Uterus (tissue), 4 donors: ENCODE measurements around the gene DOCK6. TPM values are rescaled to one million over a fixed set of nuclear protein-coding genes. Genes with fewer than 3 reads are reported as not detected.

Experiments
- DNase-seq, 2 donors: peaks; one replicate each; pipeline ENCODE4 v3.0.0-alpha.2; 2019 to 2020
- H3K27ac ChIP-seq, 2 donors: fragments of 200-600 bp; sonication (generic); 1 replicate in 1 of 2; 2 replicates in 1 of 2; pipeline ENCODE4 v1.5.1; 2016 to 2018
- H3K27me3 ChIP-seq, 2 donors: fragments of 200-600 bp; sonication (generic); one replicate each; pipeline ENCODE4 v1.5.1; 2018 to 2019; ENCODE audit warnings: control low read depth in 1 of 2
- H3K36me3 ChIP-seq, 2 donors: fragments of 200-600 bp; sonication (generic); one replicate each; pipeline ENCODE4 v1.5.1; 2019; ENCODE audit warnings: control low read depth in 1 of 2
- H3K4me1 ChIP-seq, 2 donors: fragments of 200-600 bp; sonication (generic); one replicate each; pipeline ENCODE4 v1.5.1; 2018 to 2019; ENCODE audit warnings: control low read depth in 1 of 2
- H3K4me3 ChIP-seq, 2 donors: fragments of 200-600 bp; sonication (generic); 1 replicate in 1 of 2; 2 replicates in 1 of 2; pipeline ENCODE4 v1.5.1; 2018 to 2019; ENCODE audit warnings: mild to moderate bottlenecking in 1 of 2
- H3K9me3 ChIP-seq, 2 donors: fragments of 200-600 bp; sonication (generic); one replicate each; pipeline ENCODE4 v1.5.1; 2019; ENCODE audit warnings: control low read depth in 1 of 2
- POLR2A ChIP-seq, 2 donors: fragments of 450-650 bp; IDR thresholded peaks; one replicate each; pipeline ENCODE4 v1.6.1; 2016; ENCODE audit warnings: antibody characterized with exemption in 2 of 2, mild to moderate bottlenecking in 1 of 2, moderate library complexity in 1 of 2
- intact Hi-C: fragments of 100-400 bp; cut with DNase I; formaldehyde crosslinking; loops from one replicate; pipeline ENCODE4 v1.15.1; 2023; ENCODE audit warnings: low total_unique reads
- total RNA-seq, 4 donors: library from RNA; depleted of rRNA in 3 of 4; stranded (reverse); fragments of >200 nt in 3 of 4; gene quantifications; one replicate each; pipeline versions ENCODE4 v1.1.0 to v1.2.4, GENCODE V29; 2014 to 2023
- TF ChIP-seq, protein P1 (sequence below), 4 experiments: fragments of 200-600 bp in 2 of 4; fragments of 450-650 bp in 2 of 4; sonication (generic) in 2 of 4; IDR thresholded peaks; one replicate each; pipeline ENCODE4 v1.5.1; 2016 to 2019; ENCODE audit warnings: antibody characterized with exemption in 4 of 4, mild to moderate bottlenecking in 2 of 4, moderate library complexity in 1 of 4
- donor health status: DM: yes; HTN: yes; CAD: no.

DOCK6 gene
- total RNA-seq, 4 donors from 2014 or later: 13.5 to 89.4 (median 38.6) TPM

DNA sequence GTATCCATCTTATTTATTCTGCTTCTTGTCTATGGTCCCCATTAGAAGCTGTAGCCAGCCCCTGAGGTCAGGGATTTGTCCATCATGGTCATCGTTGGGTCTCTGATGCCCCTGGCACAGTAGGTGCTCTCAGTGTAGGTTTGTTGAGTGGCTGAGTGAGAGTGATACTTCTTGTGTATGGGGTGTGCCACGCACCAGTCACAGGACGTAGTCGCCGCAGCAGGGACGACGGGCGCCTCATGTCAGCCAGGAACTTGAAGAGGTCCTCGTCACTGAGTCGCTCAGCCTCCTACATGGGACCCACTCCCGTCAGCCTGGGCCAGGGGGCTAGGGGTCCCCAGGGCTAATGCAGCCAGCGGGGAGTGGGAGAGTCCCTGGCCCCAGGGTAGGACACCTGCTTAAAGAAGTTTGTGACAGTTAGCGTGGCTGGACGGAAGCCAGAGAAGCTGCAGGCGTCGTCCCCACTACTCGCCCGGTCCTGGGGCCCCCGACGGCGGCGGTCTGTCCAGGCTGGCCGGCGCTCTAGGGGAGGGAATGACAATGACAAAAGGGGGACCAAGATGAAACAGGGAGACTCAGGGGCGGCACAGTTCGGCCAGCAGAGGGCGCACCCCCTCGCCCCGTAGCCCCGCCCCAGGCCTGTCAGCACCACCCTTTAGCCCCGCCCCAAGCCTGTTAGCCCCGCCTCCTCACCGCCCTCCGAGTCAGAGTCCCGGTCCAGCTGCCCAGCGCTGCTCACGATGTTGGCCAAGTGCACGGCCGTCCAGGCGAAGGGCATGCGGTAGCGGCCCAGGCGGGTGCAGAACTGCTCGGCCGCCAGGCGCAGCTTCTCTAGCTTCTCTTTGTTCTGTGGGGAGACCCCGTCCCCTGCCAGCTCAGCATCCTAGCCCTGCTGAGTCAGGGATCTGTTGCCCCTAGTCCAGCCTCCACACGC is 19.2 kb downstream of the DOCK6 start:
- peak; percentile 90 to 93 for DNase-seq
- peak overlapping the region in 1 of 2 donors; percentile 53 for H3K27ac ChIP-seq
- no peaks in the 10 kb centered on the region for H3K27me3 ChIP-seq
- no peaks in the 10 kb centered on the region for H3K4me1 ChIP-seq
- TF ChIP-seq, protein P1, sequence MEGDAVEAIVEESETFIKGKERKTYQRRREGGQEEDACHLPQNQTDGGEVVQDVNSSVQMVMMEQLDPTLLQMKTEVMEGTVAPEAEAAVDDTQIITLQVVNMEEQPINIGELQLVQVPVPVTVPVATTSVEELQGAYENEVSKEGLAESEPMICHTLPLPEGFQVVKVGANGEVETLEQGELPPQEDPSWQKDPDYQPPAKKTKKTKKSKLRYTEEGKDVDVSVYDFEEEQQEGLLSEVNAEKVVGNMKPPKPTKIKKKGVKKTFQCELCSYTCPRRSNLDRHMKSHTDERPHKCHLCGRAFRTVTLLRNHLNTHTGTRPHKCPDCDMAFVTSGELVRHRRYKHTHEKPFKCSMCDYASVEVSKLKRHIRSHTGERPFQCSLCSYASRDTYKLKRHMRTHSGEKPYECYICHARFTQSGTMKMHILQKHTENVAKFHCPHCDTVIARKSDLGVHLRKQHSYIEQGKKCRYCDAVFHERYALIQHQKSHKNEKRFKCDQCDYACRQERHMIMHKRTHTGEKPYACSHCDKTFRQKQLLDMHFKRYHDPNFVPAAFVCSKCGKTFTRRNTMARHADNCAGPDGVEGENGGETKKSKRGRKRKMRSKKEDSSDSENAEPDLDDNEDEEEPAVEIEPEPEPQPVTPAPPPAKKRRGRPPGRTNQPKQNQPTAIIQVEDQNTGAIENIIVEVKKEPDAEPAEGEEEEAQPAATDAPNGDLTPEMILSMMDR (IDR thresholded peaks at IDR 0.05): peak; percentile 43 to 71 (median 59)
- peak in 1 of 2 donors; percentile 49 for TF ChIP-seq POLR2A (IDR thresholded peaks at IDR 0.05)
- peaks cover 0 to 8% of the 10 kb centered on the region in 2 donors for H3K9me3 ChIP-seq
- H3K4me3 ChIP-seq: no peak overlapping the region
- intact Hi-C loops: no loop called here
- H3K36me3 ChIP-seq: no peaks in the 10 kb centered on the region

DNA sequence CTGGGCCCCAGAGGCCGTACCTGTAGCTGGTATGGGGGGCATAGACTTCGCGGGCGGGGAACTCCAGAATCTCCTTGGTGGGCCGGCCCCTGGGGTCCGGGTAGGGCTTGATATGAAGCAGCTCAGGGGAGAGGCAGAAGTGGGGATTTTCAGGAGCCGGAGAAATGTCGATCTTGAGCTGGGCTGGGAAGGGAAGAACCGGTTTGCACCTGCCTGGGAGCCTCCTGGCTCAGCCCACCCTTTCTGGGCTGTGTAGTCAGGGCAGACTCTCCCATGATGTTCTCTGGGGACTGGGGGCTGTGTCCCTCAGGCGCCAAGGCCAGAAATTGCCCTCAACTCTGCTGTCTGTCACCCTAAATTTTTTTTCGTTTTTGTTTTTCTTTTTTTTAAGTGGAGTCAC is 20.3 kb downstream of the DOCK6 start:
- H3K27ac ChIP-seq: no peak overlapping the region
- intact Hi-C loops: no loop called here
- TF ChIP-seq, protein P1 (IDR thresholded peaks at IDR 0.05): no peak
- TF ChIP-seq POLR2A (IDR thresholded peaks at IDR 0.05): no peak
- H3K4me1 ChIP-seq: no peaks in the 10 kb centered on the region
- no peaks in the 10 kb centered on the region for H3K27me3 ChIP-seq
- H3K4me3 ChIP-seq: no peak overlapping the region
- H3K9me3 ChIP-seq: peaks cover 0 to 8% of the 10 kb centered on the region in 2 donors
- no peaks in the 10 kb centered on the region for H3K36me3 ChIP-seq
- no peak for DNase-seq

DNA sequence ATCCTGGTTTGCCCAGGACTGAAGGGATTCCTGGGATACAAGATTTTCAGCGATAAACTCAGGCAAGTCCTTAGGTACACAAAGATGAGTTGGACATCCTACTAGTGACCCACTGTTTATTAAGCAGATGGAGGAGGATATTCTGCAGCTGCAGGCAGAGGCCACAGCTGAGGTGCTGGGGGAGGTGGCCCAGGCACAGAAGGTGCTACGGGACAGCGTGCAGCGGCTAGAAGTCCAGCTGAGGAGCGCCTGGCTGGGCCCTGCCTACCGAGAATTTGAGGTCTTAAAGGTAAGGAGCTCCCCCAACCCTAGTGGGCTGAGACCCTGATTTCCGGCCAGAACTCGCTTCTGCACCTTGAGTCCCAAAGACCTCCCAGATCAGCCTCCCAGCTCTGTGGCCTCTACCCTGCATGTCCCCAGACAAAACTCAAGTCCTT is 22.3 kb downstream of the DOCK6 start:
- Histone ChIP-seq H3K4me3 (no peak overlapping the region), H3K4me1 (no peaks in the 10 kb centered on the region), H3K9me3 (peaks cover 0 to 8% of the 10 kb centered on the region in 2 donors), H3K36me3 (no peaks in the 10 kb centered on the region), H3K27me3 (no peaks in the 10 kb centered on the region), H3K27ac (no peak overlapping the region)
- intact Hi-C loops: no loop called here
- TF ChIP-seq, protein P1 (IDR thresholded peaks at IDR 0.05): no peak
- no peak for TF ChIP-seq POLR2A (IDR thresholded peaks at IDR 0.05)
- DNase-seq: no peak

DNA sequence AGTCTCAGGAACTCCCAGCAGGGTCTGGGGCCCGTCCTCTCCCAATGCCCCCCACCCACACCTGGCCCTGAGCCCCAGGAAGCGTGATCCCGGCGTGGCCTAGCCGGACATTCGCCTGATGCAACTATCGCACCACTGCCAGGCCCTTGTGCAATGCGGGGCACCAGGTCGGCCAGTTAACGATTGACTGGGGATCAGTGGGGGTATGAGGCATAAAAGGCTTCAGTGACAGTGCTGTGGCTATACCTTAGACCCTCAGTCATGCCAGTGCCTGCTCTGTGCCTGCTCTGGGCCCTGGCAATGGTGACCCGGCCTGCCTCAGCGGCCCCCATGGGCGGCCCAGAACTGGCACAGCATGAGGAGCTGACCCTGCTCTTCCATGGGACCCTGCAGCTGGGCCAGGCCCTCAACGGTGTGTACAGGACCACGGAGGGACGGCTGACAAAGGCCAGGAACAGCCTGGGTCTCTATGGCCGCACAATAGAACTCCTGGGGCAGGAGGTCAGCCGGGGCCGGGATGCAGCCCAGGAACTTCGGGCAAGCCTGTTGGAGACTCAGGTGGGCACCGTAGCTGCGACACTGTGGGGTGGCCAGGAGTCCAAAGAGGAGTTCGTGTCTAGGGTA is 22.8 kb downstream of the DOCK6 start, which contains the start of gene ANGPTL8:
Gene ANGPTL8 (plus strand): TSS at position 243 of the 624 bp plus-strand sequence. CDS start 19 bp downstream, at position 262.
- Histone ChIP-seq H3K4me3 (no peak within 1 kb of the TSS), H3K4me1 (no peaks in the 10 kb centered on the region), H3K27me3 (no peaks in the 10 kb centered on the region), H3K9me3 (peaks cover 0 to 8% of the 10 kb centered on the region in 2 donors), H3K36me3 (no peaks in the 10 kb centered on the region), H3K27ac (no peak within 1 kb of the TSS)
- DNase-seq: no peak
- TF ChIP-seq, protein P1 (IDR thresholded peaks at IDR 0.05): no peak
- TF ChIP-seq POLR2A (IDR thresholded peaks at IDR 0.05): no peak
- intact Hi-C loops: no loop called here
